H9 (cell line): ENCODE results near the gene ARHGEF16. TPM values are rescaled to one million over a fixed set of nuclear protein-coding genes. Genes with fewer than 3 reads are reported as not detected.

ENCODE experiments used
- DNase-seq: peaks from one replicate; pipeline ENCODE4 v3.0.0-alpha.2; 2017
- H2AFZ ChIP-seq: one replicate; pipeline ENCODE4 v1.6.1; 2013; ENCODE audit warnings: mild to moderate bottlenecking, low read length, control low read depth, moderate library complexity
- H2AK5ac ChIP-seq: 2 replicates; pipeline ENCODE4 v1.6.1; 2013; ENCODE audit warnings: low read length, control low read depth, mixed read lengths; ENCODE audit not compliant: insufficient read length
- H2BK120ac ChIP-seq: one replicate; pipeline ENCODE4 v1.6.1; 2013; ENCODE audit warnings: low read depth, mild to moderate bottlenecking, low read length, control low read depth, inconsistent platforms; ENCODE audit not compliant: poor library complexity, severe bottlenecking
- H2BK12ac ChIP-seq: 2 replicates; pipeline ENCODE4 v1.6.1; 2013; ENCODE audit warnings: low read length, control low read depth, mixed read lengths, low read depth; ENCODE audit not compliant: insufficient read length
- H2BK15ac ChIP-seq: 2 replicates; pipeline ENCODE4 v1.6.1; 2013; ENCODE audit warnings: low read depth, low read length, control low read depth
- H2BK20ac ChIP-seq: one replicate; pipeline ENCODE4 v1.6.1; 2013; ENCODE audit warnings: low read depth, mild to moderate bottlenecking, low read length, control low read depth, inconsistent platforms; ENCODE audit not compliant: poor library complexity, severe bottlenecking
- H2BK5ac ChIP-seq: 2 replicates; pipeline ENCODE4 v1.6.1; 2013; ENCODE audit warnings: low read length, control low read depth, mixed read lengths; ENCODE audit not compliant: insufficient read length
- H3K14ac ChIP-seq: 2 replicates; pipeline ENCODE4 v1.6.1; 2013; ENCODE audit warnings: low read length, control low read depth; ENCODE audit not compliant: insufficient read depth
- H3K18ac ChIP-seq: 2 replicates; pipeline ENCODE4 v1.6.1; 2013; ENCODE audit warnings: low read depth, mild to moderate bottlenecking, mixed read lengths, low read length, control low read depth; ENCODE audit not compliant: insufficient read length
- H3K23ac ChIP-seq: 2 replicates; pipeline ENCODE4 v1.6.1; 2013; ENCODE audit warnings: low read length, control low read depth, mixed read lengths, low read depth; ENCODE audit not compliant: insufficient read length
- H3K23me2 ChIP-seq: 2 replicates; pipeline ENCODE4 v1.6.1; 2013; ENCODE audit warnings: low read depth, mild to moderate bottlenecking, mixed read lengths, low read length, control low read depth; ENCODE audit not compliant: insufficient read length, poor library complexity, severe bottlenecking
- H3K27ac ChIP-seq: 2 replicates; pipeline ENCODE4 v1.5.1; 2013; ENCODE audit warnings: low read length, control low read depth, mixed read lengths, low read depth; ENCODE audit not compliant: insufficient read length
- H3K27me3 ChIP-seq: 2 replicates; pipeline ENCODE4 v1.6.1; 2013; ENCODE audit warnings: low read length, control low read depth, inconsistent platforms; ENCODE audit not compliant: insufficient read depth
- H3K4ac ChIP-seq: 2 replicates; pipeline ENCODE4 v1.6.1; 2013; ENCODE audit warnings: low read depth, mild to moderate bottlenecking, control low read depth, inconsistent platforms, low read length, moderate library complexity
- H3K4me1 ChIP-seq: 2 replicates; pipeline ENCODE4 v1.6.1; 2013; ENCODE audit warnings: low read length, control low read depth, inconsistent platforms; ENCODE audit not compliant: insufficient read depth
- H3K4me2 ChIP-seq: 2 replicates; pipeline ENCODE4 v1.6.1; 2013; ENCODE audit warnings: low read length, control low read depth, mixed read lengths; ENCODE audit not compliant: insufficient read length, insufficient read depth
- H3K56ac ChIP-seq: 2 replicates; pipeline ENCODE4 v1.6.1; 2013; ENCODE audit warnings: low read depth, mild to moderate bottlenecking, mixed read lengths, low read length, control low read depth; ENCODE audit not compliant: insufficient read length
- H3K79me1 ChIP-seq: 2 replicates; pipeline ENCODE4 v1.6.1; 2013; ENCODE audit warnings: low read depth, mild to moderate bottlenecking, moderate library complexity, low read length, control low read depth, inconsistent platforms; ENCODE audit not compliant: insufficient read depth, poor library complexity, severe bottlenecking
- H3K79me2 ChIP-seq: 2 replicates; pipeline ENCODE4 v1.6.1; 2013; ENCODE audit warnings: low read length, control low read depth, inconsistent platforms; ENCODE audit not compliant: insufficient read depth
- H3K9ac ChIP-seq: 2 replicates; pipeline ENCODE4 v1.6.1; 2013; ENCODE audit warnings: low read length, control low read depth, mixed read lengths; ENCODE audit not compliant: insufficient read length; ENCODE audit errors: extremely low read depth
- H3K9me3 ChIP-seq: one replicate; pipeline ENCODE4 v1.6.1; 2013; ENCODE audit warnings: low read depth, low read length, inconsistent platforms; ENCODE audit not compliant: control insufficient read depth
- H3T11ph ChIP-seq: one replicate; pipeline ENCODE4 v1.6.1; 2013; ENCODE audit warnings: mild to moderate bottlenecking, low read length, control low read depth, inconsistent platforms
- H4K20me1 ChIP-seq: one replicate; pipeline ENCODE4 v1.6.1; 2013; ENCODE audit not compliant: control insufficient read depth, insufficient read length, insufficient read depth
- H4K5ac ChIP-seq: 2 replicates; pipeline ENCODE4 v1.6.1; 2013; ENCODE audit warnings: low read depth, mild to moderate bottlenecking, mixed read lengths, low read length, control low read depth; ENCODE audit not compliant: insufficient read length
- H4K8ac ChIP-seq: replicated peaks from 2 replicates; pipeline ENCODE4 v1.6.1; 2013; ENCODE audit warnings: low read length, control low read depth, mixed read lengths, low read depth; ENCODE audit not compliant: insufficient read length
- H4K91ac ChIP-seq: 2 replicates; pipeline ENCODE4 v1.6.1; 2013; ENCODE audit warnings: low read depth, mild to moderate bottlenecking, moderate library complexity, mixed read lengths, low read length, control low read depth; ENCODE audit not compliant: insufficient read length
- H3K27ac Mint-ChIP-seq, 3 experiments: 2 replicates in 2 of 3; 3 replicates in 1 of 3; pipeline ENCODE4 v1.8.0; 2020 to 2021; ENCODE audit warnings: mixed read lengths in 3 of 3, mild to moderate bottlenecking in 1 of 3, moderate library complexity in 1 of 3
- H3K27me3 Mint-ChIP-seq: 2 replicates; pipeline ENCODE4 v1.8.0; 2021; ENCODE audit warnings: low read depth, mild to moderate bottlenecking, moderate library complexity, mixed read lengths
- H3K36me3 Mint-ChIP-seq, 3 experiments: 2 replicates in 2 of 3; 3 replicates in 1 of 3; pipeline ENCODE4 v1.8.0; 2020 to 2021; ENCODE audit warnings: low read depth in 3 of 3, mixed read lengths in 3 of 3; ENCODE audit not compliant: insufficient read depth in 1 of 3
- H3K4me1 Mint-ChIP-seq, 2 experiments: 2 replicates each; pipeline ENCODE4 v1.8.0; 2020; ENCODE audit warnings: mixed read lengths in 2 of 2
- H3K4me3 Mint-ChIP-seq, 2 experiments: 2 replicates in 1 of 2; 3 replicates in 1 of 2; pipeline ENCODE4 v1.8.0; 2020 to 2021; ENCODE audit warnings: mild to moderate bottlenecking in 2 of 2, mixed read lengths in 2 of 2, moderate library complexity in 1 of 2
- H3K9me3 Mint-ChIP-seq, 2 experiments: 2 replicates in 1 of 2; 3 replicates in 1 of 2; pipeline ENCODE4 v1.8.0; 2020; ENCODE audit warnings: mild to moderate bottlenecking in 2 of 2, mixed read lengths in 2 of 2, moderate library complexity in 1 of 2
- WGBS: extraction: QIAGEN DNeasy Blood & Tissue Kit; methylation state at CpG from one replicate; pipeline ENCODE4 v1.1.7; 2013; ENCODE audit warnings: missing lambda C conversion rate, low lambda C conversion rate, mixed read lengths; ENCODE audit not compliant: insufficient read length; ENCODE audit errors: extremely low coverage; 5-methylcytosine and 5-hydroxymethylcytosine counted together
- total RNA-seq: library from RNA; stranded (reverse); gene quantifications from 2 replicates; pipeline ENCODE4 v1.2.1, GENCODE V29; 2021
- TF ChIP-seq, protein P1 (sequence below): fragments of 200-600 bp; sonication (generic); conservative IDR thresholded peaks from 3 replicates; pipeline ENCODE4 v1.8.0; 2021; ENCODE audit warnings: antibody characterized with exemption, mild to moderate bottlenecking

ARHGEF16 gene
- total RNA-seq, 1 experiment from 2014 or later, result 48.5 TPM

- Histone ChIP-seq H2AFZ (no peak overlapping the region), H2BK120ac (no peak overlapping the region), H2AK5ac (no peak overlapping the region), H3K4me1 (no peaks in the 10 kb centered on the region), H3K56ac (no peak overlapping the region), H3K18ac (no peak overlapping the region), H3K9me3 (peaks cover 7% of the 10 kb centered on the region), H2BK20ac (no peak overlapping the region), H3K27ac (no peak overlapping the region), H2BK5ac (no peak overlapping the region), H3K14ac (no peak overlapping the region), H4K20me1 (no peaks in the 10 kb centered on the region), H3K4ac (no peak overlapping the region), H4K91ac (no peak overlapping the region), H3K4me2 (no peak overlapping the region), H4K5ac (no peak overlapping the region), H3K23me2 (no peaks in the 10 kb centered on the region), H3K9ac (no peak overlapping the region), H4K8ac (no peak overlapping the region), H3K79me2 (no peaks in the 10 kb centered on the region), H2BK15ac (no peak overlapping the region), H3K23ac (no peak overlapping the region), H2BK12ac (no peak overlapping the region), H3K79me1 (no peaks in the 10 kb centered on the region), H3T11ph (no peak overlapping the region), H3K27me3 (no peaks in the 10 kb centered on the region)
- Mint-ChIP-seq H3K36me3 (peaks cover 0 to 9% (median 4%) of the 10 kb centered on the region in 3 experiments; a peak in 4 of 7 replicates), H3K4me1 (no peaks in the 10 kb centered on the region; a peak in 1 of 4 replicates), H3K27ac (no peak overlapping the region), H3K27me3 (peaks cover 4% of the 10 kb centered on the region), H3K9me3 (peaks cover 10 to 12% of the 10 kb centered on the region in 2 experiments), H3K4me3 (no peak overlapping the region)
- DNase-seq, result no peak
- no CpG with 5 or more reads among the region's 9 CpGs for WGBS
- TF ChIP-seq, protein P1, sequence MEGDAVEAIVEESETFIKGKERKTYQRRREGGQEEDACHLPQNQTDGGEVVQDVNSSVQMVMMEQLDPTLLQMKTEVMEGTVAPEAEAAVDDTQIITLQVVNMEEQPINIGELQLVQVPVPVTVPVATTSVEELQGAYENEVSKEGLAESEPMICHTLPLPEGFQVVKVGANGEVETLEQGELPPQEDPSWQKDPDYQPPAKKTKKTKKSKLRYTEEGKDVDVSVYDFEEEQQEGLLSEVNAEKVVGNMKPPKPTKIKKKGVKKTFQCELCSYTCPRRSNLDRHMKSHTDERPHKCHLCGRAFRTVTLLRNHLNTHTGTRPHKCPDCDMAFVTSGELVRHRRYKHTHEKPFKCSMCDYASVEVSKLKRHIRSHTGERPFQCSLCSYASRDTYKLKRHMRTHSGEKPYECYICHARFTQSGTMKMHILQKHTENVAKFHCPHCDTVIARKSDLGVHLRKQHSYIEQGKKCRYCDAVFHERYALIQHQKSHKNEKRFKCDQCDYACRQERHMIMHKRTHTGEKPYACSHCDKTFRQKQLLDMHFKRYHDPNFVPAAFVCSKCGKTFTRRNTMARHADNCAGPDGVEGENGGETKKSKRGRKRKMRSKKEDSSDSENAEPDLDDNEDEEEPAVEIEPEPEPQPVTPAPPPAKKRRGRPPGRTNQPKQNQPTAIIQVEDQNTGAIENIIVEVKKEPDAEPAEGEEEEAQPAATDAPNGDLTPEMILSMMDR, result no peak
Measured at GRCh38 chr1:3417934-3418333, 36.5 kb upstream of the ARHGEF16 start.
